ENCODE results near the gene SRRM1.

Gene SRRM1

DNA sequence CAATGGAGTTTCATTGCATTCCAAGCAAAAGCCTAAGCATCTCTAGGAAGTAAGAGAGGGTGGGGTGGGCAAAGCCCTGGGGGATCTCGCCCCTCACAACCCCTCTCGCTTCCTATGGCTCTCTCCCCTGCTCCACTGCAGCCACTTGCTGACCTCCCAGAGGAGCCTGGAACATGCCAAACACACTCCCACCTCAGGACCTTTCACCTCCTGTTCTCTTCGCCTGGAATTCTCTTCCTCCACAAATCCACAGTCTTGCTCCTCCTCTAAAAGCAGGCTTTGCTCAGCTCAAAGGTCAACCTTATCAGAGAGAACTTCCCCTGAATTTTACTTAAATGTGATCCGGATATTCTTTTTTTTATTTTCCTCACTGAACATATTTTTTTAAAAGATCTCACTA lies 20.9 kb upstream of the SRRM1 start:
- TF ChIP-seq, protein P1, sequence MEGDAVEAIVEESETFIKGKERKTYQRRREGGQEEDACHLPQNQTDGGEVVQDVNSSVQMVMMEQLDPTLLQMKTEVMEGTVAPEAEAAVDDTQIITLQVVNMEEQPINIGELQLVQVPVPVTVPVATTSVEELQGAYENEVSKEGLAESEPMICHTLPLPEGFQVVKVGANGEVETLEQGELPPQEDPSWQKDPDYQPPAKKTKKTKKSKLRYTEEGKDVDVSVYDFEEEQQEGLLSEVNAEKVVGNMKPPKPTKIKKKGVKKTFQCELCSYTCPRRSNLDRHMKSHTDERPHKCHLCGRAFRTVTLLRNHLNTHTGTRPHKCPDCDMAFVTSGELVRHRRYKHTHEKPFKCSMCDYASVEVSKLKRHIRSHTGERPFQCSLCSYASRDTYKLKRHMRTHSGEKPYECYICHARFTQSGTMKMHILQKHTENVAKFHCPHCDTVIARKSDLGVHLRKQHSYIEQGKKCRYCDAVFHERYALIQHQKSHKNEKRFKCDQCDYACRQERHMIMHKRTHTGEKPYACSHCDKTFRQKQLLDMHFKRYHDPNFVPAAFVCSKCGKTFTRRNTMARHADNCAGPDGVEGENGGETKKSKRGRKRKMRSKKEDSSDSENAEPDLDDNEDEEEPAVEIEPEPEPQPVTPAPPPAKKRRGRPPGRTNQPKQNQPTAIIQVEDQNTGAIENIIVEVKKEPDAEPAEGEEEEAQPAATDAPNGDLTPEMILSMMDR (conservative IDR thresholded peaks at IDR 0.05; ENCODE audit: low read depth, low read length) = no peak
- Histone ChIP-seq H3K27ac (no peak overlapping the region), H3K4me1 (ENCODE audit: low read depth, poor library complexity, severe bottlenecking) (no peaks in the 10 kb centered on the region), H3K4me3 (IDR thresholded peaks at IDR 0.05; ENCODE audit: insufficient read depth, low read depth, low read length) (no peak overlapping the region), H2AFZ (ENCODE audit: low read depth) (no peak overlapping the region), H3K36me3 (ENCODE audit: insufficient read depth) (no peaks in the 10 kb centered on the region), H3K27me3 (ENCODE audit: insufficient read depth, low read depth) (no peaks in the 10 kb centered on the region), H3K4me2 (no peak overlapping the region), H3K79me2 (ENCODE audit: insufficient read depth, low read depth) (no peaks in the 10 kb centered on the region), H3K9ac (no peak overlapping the region), H4K20me1 (ENCODE audit: insufficient read depth) (no peaks in the 10 kb centered on the region)

DNA sequence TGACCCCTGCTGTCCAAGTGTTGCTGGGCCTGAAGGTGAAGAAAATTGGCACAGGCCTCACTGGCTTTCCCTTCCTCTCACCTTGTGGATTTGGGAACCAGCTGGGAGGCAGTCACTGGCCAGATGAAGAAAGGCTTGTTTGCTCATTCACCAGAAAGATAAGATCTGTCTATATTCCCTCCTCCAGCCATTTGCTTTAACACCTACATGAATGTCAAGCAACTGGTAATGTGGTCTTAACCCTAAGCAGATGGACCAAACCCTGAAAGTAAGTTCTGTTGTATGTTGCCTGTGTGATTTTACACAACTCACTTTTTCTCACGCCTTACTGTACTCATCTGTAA lies 10.3 kb upstream of the SRRM1 start:
- no peak overlapping the region for H3K27ac ChIP-seq
- no peaks in the 10 kb centered on the region for H4K20me1 ChIP-seq (ENCODE audit: insufficient read depth)
- H3K4me3 ChIP-seq (IDR thresholded peaks at IDR 0.05; ENCODE audit: insufficient read depth, low read depth, low read length) = no peak overlapping the region

DNA sequence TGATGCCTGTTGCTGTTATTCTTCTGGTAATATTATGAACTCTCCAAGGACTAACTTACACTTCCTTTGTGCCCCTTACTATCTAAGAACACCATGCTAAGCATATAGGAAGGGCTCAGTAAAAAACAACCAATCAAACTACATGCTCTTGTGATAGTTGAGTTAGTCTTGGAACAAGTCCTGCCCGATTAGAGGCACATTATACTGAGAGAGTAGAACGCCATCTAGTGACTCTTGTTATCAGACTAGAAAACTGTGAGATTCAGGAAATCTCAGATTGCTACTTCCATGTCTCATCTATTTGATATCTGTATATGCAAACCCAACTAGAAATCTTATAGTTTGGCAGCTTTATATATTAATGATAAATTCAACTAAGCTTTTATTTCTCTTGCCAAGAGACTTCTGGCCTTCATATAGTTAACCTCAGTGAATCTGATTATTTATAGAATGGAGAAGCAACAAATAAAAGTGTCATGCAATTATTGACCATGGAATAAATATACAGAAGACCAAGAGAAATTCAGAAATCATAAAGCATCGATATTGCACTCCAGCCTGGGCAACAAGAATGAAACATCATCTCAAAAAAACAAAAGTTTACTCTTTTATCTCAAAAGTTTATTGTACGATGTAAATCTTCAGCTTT lies 7.8 kb upstream of the SRRM1 start:
- Histone ChIP-seq H3K27me3 (ENCODE audit: insufficient read depth, low read depth) (no peaks in the 10 kb centered on the region), H3K4me1 (ENCODE audit: low read depth, poor library complexity, severe bottlenecking) (peaks cover 6% of the 10 kb centered on the region), H3K27ac (no peak overlapping the region), H4K20me1 (ENCODE audit: insufficient read depth) (no peaks in the 10 kb centered on the region), H2AFZ (ENCODE audit: low read depth) (no peak overlapping the region), H3K79me2 (ENCODE audit: insufficient read depth, low read depth) (no peaks in the 10 kb centered on the region), H3K4me2 (no peak overlapping the region), H3K36me3 (ENCODE audit: insufficient read depth) (no peaks in the 10 kb centered on the region), H3K4me3 (IDR thresholded peaks at IDR 0.05; ENCODE audit: insufficient read depth, low read depth, low read length) (no peak overlapping the region), H3K9ac (no peak overlapping the region)
- TF ChIP-seq, protein P1 (conservative IDR thresholded peaks at IDR 0.05; ENCODE audit: low read depth, low read length) = peak; percentile 66

More for the DNA sequence above, 10.3 kb upstream of the SRRM1 start:
- no peak overlapping the region for H3K9ac ChIP-seq
- no peak overlapping the region for H2AFZ ChIP-seq (ENCODE audit: low read depth)
- no peaks in the 10 kb centered on the region for H3K79me2 ChIP-seq (ENCODE audit: insufficient read depth, low read depth)
- no peaks in the 10 kb centered on the region for H3K4me1 ChIP-seq (ENCODE audit: low read depth, poor library complexity, severe bottlenecking)
- TF ChIP-seq, protein P1 (conservative IDR thresholded peaks at IDR 0.05; ENCODE audit: low read depth, low read length) = no peak
- H3K27me3 ChIP-seq (ENCODE audit: insufficient read depth, low read depth) = no peaks in the 10 kb centered on the region
- no peaks in the 10 kb centered on the region for H3K36me3 ChIP-seq (ENCODE audit: insufficient read depth)
- no peak overlapping the region for H3K4me2 ChIP-seq

DNA sequence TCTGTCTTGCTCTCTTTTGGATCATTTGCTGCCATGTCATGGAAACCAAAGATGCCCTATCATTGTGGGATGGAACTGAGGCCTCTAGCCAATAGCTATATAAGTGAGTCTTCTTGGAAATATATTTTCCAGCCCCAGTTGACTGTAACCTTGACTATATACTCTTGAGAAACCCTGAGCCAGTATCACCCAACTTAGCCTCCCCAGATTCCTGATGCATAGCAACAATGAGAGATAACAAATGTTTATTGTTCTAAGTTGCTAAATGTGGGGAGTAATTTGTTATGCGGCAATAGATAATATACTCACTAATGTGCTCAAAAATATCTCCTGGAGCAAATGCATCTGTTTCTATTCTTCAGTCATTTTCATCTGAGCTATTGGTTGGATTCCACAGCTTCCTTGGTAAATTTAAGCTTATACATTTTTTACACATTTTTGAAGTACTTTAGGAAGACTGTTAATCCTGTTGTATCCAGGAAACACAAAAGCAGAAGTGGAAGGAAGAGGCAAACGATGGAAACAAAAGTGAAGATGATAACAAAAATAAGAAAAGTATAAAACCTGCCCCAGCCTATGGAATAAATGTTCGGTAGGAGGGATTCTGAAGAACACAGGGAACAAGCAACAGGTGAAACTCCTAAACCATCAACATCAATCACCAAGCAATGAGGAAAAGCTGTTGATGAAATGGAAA lies 6.3 kb upstream of the SRRM1 start:
- TF ChIP-seq, protein P1 (conservative IDR thresholded peaks at IDR 0.05; ENCODE audit: low read depth, low read length) = no peak
- no peak overlapping the region for H3K4me3 ChIP-seq (IDR thresholded peaks at IDR 0.05; ENCODE audit: insufficient read depth, low read depth, low read length)
- peaks cover 14% of the 10 kb centered on the region for H3K4me1 ChIP-seq (ENCODE audit: low read depth, poor library complexity, severe bottlenecking)
- H3K27ac ChIP-seq = no peak overlapping the region
- no peak overlapping the region for H3K4me2 ChIP-seq
- H3K9ac ChIP-seq = no peak overlapping the region
- H4K20me1 ChIP-seq (ENCODE audit: insufficient read depth) = no peaks in the 10 kb centered on the region
- H3K36me3 ChIP-seq (ENCODE audit: insufficient read depth) = no peaks in the 10 kb centered on the region
- H3K27me3 ChIP-seq (ENCODE audit: insufficient read depth, low read depth) = no peaks in the 10 kb centered on the region
- no peaks in the 10 kb centered on the region for H3K79me2 ChIP-seq (ENCODE audit: insufficient read depth, low read depth)
- H2AFZ ChIP-seq (ENCODE audit: low read depth) = no peak overlapping the region
